HUES6 (cell line): Measurements from ENCODE around the gene IMP4.

Experiments
- H3K27ac ChIP-seq: 2 replicates; pipeline ENCODE4 v1.7.0; 2013; ENCODE audit warnings: low read depth, mild to moderate bottlenecking, low read length, inconsistent platforms
- H3K27me3 ChIP-seq: 2 replicates; pipeline ENCODE4 v1.6.1; 2013; ENCODE audit warnings: low read length; ENCODE audit not compliant: control insufficient read depth, insufficient read depth
- H3K36me3 ChIP-seq: 2 replicates; pipeline ENCODE4 v1.6.1; 2013; ENCODE audit warnings: low read length; ENCODE audit not compliant: control insufficient read depth, insufficient read depth
- H3K4me1 ChIP-seq: 2 replicates; pipeline ENCODE4 v1.6.1; 2013; ENCODE audit warnings: low read length; ENCODE audit not compliant: control insufficient read depth, insufficient read depth
- H3K4me3 ChIP-seq: 2 replicates; pipeline ENCODE4 v1.5.1; 2013; ENCODE audit warnings: low read depth, low read length
- H3K9ac ChIP-seq: one replicate; pipeline ENCODE4 v1.6.1; 2013; ENCODE audit warnings: mild to moderate bottlenecking, low read length
- H3K9me3 ChIP-seq: 2 replicates; pipeline ENCODE4 v1.6.1; 2013; ENCODE audit warnings: low read depth, low read length; ENCODE audit not compliant: control insufficient read depth, insufficient read depth

IMP4 gene

GRCh38 chr2:130342533-130343275 is at the start of gene IMP4:
TSS of gene IMP4 (plus strand) at chr2:130342897. CDS start at chr2:130342933, 36 bp downstream.
- peaks cover 44% of the 10 kb centered on the region for H3K36me3 ChIP-seq
- H3K4me1 ChIP-seq: peaks cover 9% of the 10 kb centered on the region
- no peaks in the 10 kb centered on the region for H3K27me3 ChIP-seq
- no peaks in the 10 kb centered on the region for H3K9me3 ChIP-seq
- peak within 1 kb of the TSS; percentile 2; the same call in 1 of the 2 replicates for H3K27ac ChIP-seq
- peak within 1 kb of the TSS; percentile 70 for H3K9ac ChIP-seq
- peak within 1 kb of the TSS; percentile 95 for H3K4me3 ChIP-seq

GRCh38 chr2:130300258-130300969 is 42.3 kb upstream of the IMP4 start:
- no peaks in the 10 kb centered on the region for H3K4me1 ChIP-seq
- no peak overlapping the region for H3K4me3 ChIP-seq
- H3K9ac ChIP-seq: no peak overlapping the region
- H3K27me3 ChIP-seq: peaks cover 6% of the 10 kb centered on the region; the same call in 1 of the 2 replicates
- H3K36me3 ChIP-seq: no peaks in the 10 kb centered on the region
- no peak overlapping the region for H3K27ac ChIP-seq
- H3K9me3 ChIP-seq: no peaks in the 10 kb centered on the region

GRCh38 chr2:130300970-130301348 is 41.7 kb upstream of the IMP4 start:
- no peaks in the 10 kb centered on the region for H3K36me3 ChIP-seq
- H3K27ac ChIP-seq: no peak overlapping the region
- no peaks in the 10 kb centered on the region for H3K4me1 ChIP-seq
- peaks cover 6% of the 10 kb centered on the region; the same call in 1 of the 2 replicates for H3K27me3 ChIP-seq
- no peak overlapping the region for H3K4me3 ChIP-seq
- H3K9ac ChIP-seq: no peak overlapping the region
- H3K9me3 ChIP-seq: no peaks in the 10 kb centered on the region

- Histone ChIP-seq H3K9me3 (no peaks in the 10 kb centered on the region), H3K4me3 (no peak overlapping the region), H3K9ac (no peak overlapping the region), H3K4me1 (no peaks in the 10 kb centered on the region), H3K36me3 (no peaks in the 10 kb centered on the region), H3K27ac (no peak overlapping the region), H3K27me3 (peaks cover 6% of the 10 kb centered on the region; the same call in 1 of the 2 replicates)
These were observed 40.4 kb upstream of the IMP4 start for GRCh38 chr2:130302164-130302886.

GRCh38 chr2:130303169-130303568 is 39.5 kb upstream of the IMP4 start:
- Histone ChIP-seq H3K4me1 (no peaks in the 10 kb centered on the region), H3K4me3 (no peak overlapping the region), H3K9me3 (no peaks in the 10 kb centered on the region), H3K36me3 (no peaks in the 10 kb centered on the region), H3K27me3 (peaks cover 6% of the 10 kb centered on the region; the same call in 1 of the 2 replicates), H3K9ac (no peak overlapping the region), H3K27ac (no peak overlapping the region)

- H3K36me3 ChIP-seq: no peaks in the 10 kb centered on the region
- H3K4me3 ChIP-seq: no peak overlapping the region
- H3K4me1 ChIP-seq: no peaks in the 10 kb centered on the region
- no peak overlapping the region for H3K9ac ChIP-seq
- H3K27ac ChIP-seq: no peak overlapping the region
- H3K9me3 ChIP-seq: no peaks in the 10 kb centered on the region
- peaks cover 16% of the 10 kb centered on the region; the same call in 1 of the 2 replicates for H3K27me3 ChIP-seq
These were observed 38.0 kb upstream of the IMP4 start for GRCh38 chr2:130304726-130305125.

GRCh38 chr2:130307850-130308249 is 34.8 kb upstream of the IMP4 start:
- H3K9me3 ChIP-seq: no peaks in the 10 kb centered on the region
- H3K4me1 ChIP-seq: no peaks in the 10 kb centered on the region
- no peaks in the 10 kb centered on the region for H3K36me3 ChIP-seq
- H3K4me3 ChIP-seq: no peak overlapping the region
- no peak overlapping the region for H3K27ac ChIP-seq
- peaks cover 32% of the 10 kb centered on the region; the same call in 1 of the 2 replicates for H3K27me3 ChIP-seq
- no peak overlapping the region for H3K9ac ChIP-seq

GRCh38 chr2:130310881-130311280 is 31.8 kb upstream of the IMP4 start:
- no peaks in the 10 kb centered on the region for H3K36me3 ChIP-seq
- H3K27ac ChIP-seq: no peak overlapping the region
- H3K4me1 ChIP-seq: no peaks in the 10 kb centered on the region
- peaks cover 26% of the 10 kb centered on the region; the same call in 1 of the 2 replicates for H3K27me3 ChIP-seq
- no peak overlapping the region for H3K9ac ChIP-seq
- H3K4me3 ChIP-seq: no peak overlapping the region
- no peaks in the 10 kb centered on the region for H3K9me3 ChIP-seq

- no peak overlapping the region for H3K27ac ChIP-seq
- H3K9ac ChIP-seq: no peak overlapping the region
- H3K9me3 ChIP-seq: no peaks in the 10 kb centered on the region
- no peaks in the 10 kb centered on the region for H3K36me3 ChIP-seq
- peaks cover 25% of the 10 kb centered on the region; the same call in 1 of the 2 replicates for H3K27me3 ChIP-seq
- no peaks in the 10 kb centered on the region for H3K4me1 ChIP-seq
- no peak overlapping the region for H3K4me3 ChIP-seq
These were observed 28.8 kb upstream of the IMP4 start for GRCh38 chr2:130313812-130314334.

GRCh38 chr2:130314377-130314776 is 28.3 kb upstream of the IMP4 start:
- H3K9ac ChIP-seq: no peak overlapping the region
- H3K27ac ChIP-seq: no peak overlapping the region
- H3K9me3 ChIP-seq: no peaks in the 10 kb centered on the region
- H3K4me1 ChIP-seq: no peaks in the 10 kb centered on the region
- H3K27me3 ChIP-seq: peaks cover 20% of the 10 kb centered on the region; the same call in 1 of the 2 replicates
- H3K4me3 ChIP-seq: no peak overlapping the region
- no peaks in the 10 kb centered on the region for H3K36me3 ChIP-seq
